ENCODE measurements around the gene USP17L13. TPM values are rescaled to one million over a fixed set of nuclear protein-coding genes. Genes with fewer than 3 reads are reported as not detected.
"Not testable (repeated sequence)": the region's sequence is repeated elsewhere in the genome, so short reads cannot be mapped to it uniquely, and the experiment has no call there.

Gene USP17L13
- total RNA-seq, 4 donors from 2014 or later: not detected

DNA sequence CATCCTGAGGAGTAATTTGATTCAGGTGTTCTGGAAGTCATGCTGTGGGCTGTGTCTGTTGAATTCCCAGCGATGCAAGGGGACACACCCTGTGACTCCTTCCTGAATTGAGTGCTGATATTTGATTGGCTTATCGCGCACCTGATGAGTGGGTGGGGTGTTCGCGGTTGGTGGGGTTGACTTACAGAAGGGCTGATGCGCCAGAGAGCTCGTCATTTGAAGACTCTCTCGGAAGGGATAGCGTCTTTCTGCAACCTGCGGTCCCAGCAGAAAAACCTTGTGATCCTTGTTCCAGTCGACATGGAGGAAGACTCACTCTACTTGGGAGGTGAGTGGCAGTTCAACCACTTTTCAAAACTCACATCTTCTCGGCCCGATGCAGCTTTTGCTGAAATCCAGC, 37.9 kb downstream of the USP17L13 start, which contains the start of gene USP17L21:
Gene USP17L21 (plus strand): TSS at position 301 of the 400 bp plus-strand sequence. CDS start 0 bp downstream, at position 301.
- DNase-seq; H3K4me1 ChIP-seq; H3K27me3 ChIP-seq; H3K4me3 ChIP-seq; intact Hi-C loops (cut with DNase I); H3K27ac ChIP-seq; H3K9me3 ChIP-seq; H3K36me3 ChIP-seq: not testable (repeated sequence)
- no CpG with 5 or more reads among the region's 13 CpGs for WGBS, 2 donors

DNA sequence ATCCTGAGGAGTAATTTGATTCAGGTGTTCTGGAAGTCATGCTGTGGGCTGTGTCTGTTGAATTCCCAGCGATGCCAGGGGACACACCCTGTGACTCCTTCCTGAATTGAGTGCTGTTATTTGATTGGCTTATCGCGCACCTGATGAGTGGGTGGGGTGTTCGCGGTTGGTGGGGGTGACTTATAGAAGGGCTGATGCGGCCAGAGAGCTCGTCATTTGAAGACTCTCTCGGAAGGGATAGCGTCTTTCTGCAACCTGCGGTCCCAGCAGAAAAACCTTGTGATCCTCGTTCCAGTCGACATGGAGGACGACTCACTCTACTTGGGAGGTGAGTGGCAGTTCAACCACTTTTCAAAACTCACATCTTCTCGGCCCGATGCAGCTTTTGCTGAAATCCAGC, 42.6 kb downstream of the USP17L13 start, which contains the start of gene USP17L22:
Gene USP17L22 (plus strand): TSS at position 301 of the 400 bp plus-strand sequence. CDS start 0 bp downstream, at position 301.
- H3K27ac ChIP-seq; H3K4me3 ChIP-seq; H3K4me1 ChIP-seq; H3K9me3 ChIP-seq; H3K36me3 ChIP-seq; DNase-seq; H3K27me3 ChIP-seq; intact Hi-C loops (cut with DNase I): not testable (repeated sequence)
- no CpG with 5 or more reads among the region's 15 CpGs for WGBS, 2 donors

DNA sequence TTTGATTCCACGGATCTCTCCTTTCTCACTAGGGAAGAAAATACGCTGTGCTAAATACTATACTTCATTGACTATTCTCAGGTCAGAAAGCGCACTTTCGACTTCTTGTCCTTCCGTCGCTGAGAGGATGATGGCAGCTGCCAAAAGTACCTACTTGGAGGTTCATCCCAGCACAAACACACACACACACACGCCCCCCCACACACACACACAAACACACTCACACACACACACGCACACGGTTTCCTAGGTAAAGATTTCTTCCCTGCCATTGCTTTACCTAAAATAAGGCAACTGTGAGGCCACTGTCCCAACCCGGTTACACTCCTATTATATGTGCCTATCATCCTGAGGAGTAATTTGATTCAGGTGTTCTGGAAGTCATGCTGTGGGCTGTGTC, 47.0 kb downstream of the USP17L13 start:
- H3K9me3 ChIP-seq; H3K27me3 ChIP-seq; H3K27ac ChIP-seq; H3K4me3 ChIP-seq; DNase-seq; intact Hi-C loops (cut with DNase I); H3K4me1 ChIP-seq; H3K36me3 ChIP-seq: not testable (repeated sequence)
- 84 to 86% methylated on average over 8 of the region's 10 CpGs for WGBS, 2 donors

Other genes with a start within 250 kb of the USP17L13 start
- gene FAM90A26, start 54.5 kb upstream of the USP17L13 start, total RNA-seq: not detected
- not detected for gene USP17L10, start 14.2 kb upstream of the USP17L13 start, total RNA-seq
- gene USP17L11, start 9.5 kb upstream of the USP17L13 start, total RNA-seq: not detected
- gene USP17L12, start 4.7 kb upstream of the USP17L13 start, total RNA-seq: not detected
- gene USP17L15, start 9.5 kb downstream of the USP17L13 start, total RNA-seq: not detected
- gene USP17L17, start 19.0 kb downstream of the USP17L13 start, total RNA-seq: not detected
- gene USP17L18, start 23.7 kb downstream of the USP17L13 start, total RNA-seq: not detected
- not detected for gene USP17L19, start 28.5 kb downstream of the USP17L13 start, total RNA-seq
- gene USP17L20, start 33.2 kb downstream of the USP17L13 start, total RNA-seq: not detected
- gene USP17L21, start 38.0 kb downstream of the USP17L13 start, total RNA-seq: not detected
- gene USP17L22, start 42.7 kb downstream of the USP17L13 start, total RNA-seq: not detected
- gene USP17L24, start 100.3 kb downstream of the USP17L13 start, total RNA-seq: not detected
- not detected for gene USP17L25, start 105.0 kb downstream of the USP17L13 start, total RNA-seq
- not detected for gene USP17L26, start 109.8 kb downstream of the USP17L13 start, total RNA-seq
- not detected for gene USP17L5, start 114.5 kb downstream of the USP17L13 start, total RNA-seq
- gene USP17L27, start 119.3 kb downstream of the USP17L13 start, total RNA-seq: not detected
- gene USP17L28, start 124.0 kb downstream of the USP17L13 start, total RNA-seq: not detected
- not detected for gene USP17L29, start 128.7 kb downstream of the USP17L13 start, total RNA-seq
- gene USP17L30, start 138.2 kb downstream of the USP17L13 start, total RNA-seq: not detected
- gene DEFB131A, start 219.5 kb downstream of the USP17L13 start, total RNA-seq: not detected